ENCODE data around the gene TSHZ2. TPM values are rescaled to one million over a fixed set of nuclear protein-coding genes. Genes with fewer than 3 reads are reported as not detected.

The TSHZ2 gene
- total and polyA plus RNA-seq, 3 donors from 2014 or later, result 13.0 to 41.9 (median 40.4) TPM

DNA sequence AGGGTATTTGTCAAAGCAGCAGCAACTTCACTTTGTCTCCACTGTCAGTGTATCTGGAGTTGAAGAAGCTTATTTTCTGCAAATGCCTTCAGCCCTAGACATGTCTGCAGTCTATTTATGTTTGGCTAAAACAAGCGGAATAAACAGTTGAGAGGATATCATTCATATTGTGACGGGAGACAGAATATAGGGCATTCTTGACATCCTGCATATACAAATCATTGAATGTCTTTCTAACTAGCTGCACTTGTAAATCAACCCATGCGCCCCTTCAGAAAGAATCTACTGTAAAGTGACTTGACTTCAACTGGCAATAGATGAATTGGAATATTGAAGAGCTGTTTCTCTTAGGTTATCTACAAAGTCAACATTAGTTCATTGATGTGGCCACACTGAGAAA is 258.9 kb downstream of the TSHZ2 start:
- DNase-seq, result no peak
- no peaks in the 10 kb centered on the region for H3K36me3 ChIP-seq (ENCODE audit: low read depth, missing control alignments)
- no peak overlapping the region for H3K4me3 ChIP-seq
- intact Hi-C loops (cut with DNase I; ENCODE audit: low total_unique reads), result no loop called here
- no peak overlapping the region for H3K27ac ChIP-seq
- TF ChIP-seq POLR2A (IDR thresholded peaks at IDR 0.05) (no peak), CTCF (IDR thresholded peaks at IDR 0.05) (no peak)
- H3K27me3 ChIP-seq, result no peaks in the 10 kb centered on the region
- no peaks in the 10 kb centered on the region for H3K9me3 ChIP-seq
- 90 to 92% methylated on average over 3 of the region's 3 CpGs for WGBS, 2 donors
- no peaks in the 10 kb centered on the region for H3K4me1 ChIP-seq

- WGBS, 2 donors, result 85 to 86% methylated on average over 8 of the region's 8 CpGs
- TF ChIP-seq CTCF (IDR thresholded peaks at IDR 0.05) (no peak), POLR2A (IDR thresholded peaks at IDR 0.05) (no peak)
- no peak for DNase-seq
Measured at GRCh38 chr20:53237461-53237860, 265.3 kb downstream of the TSHZ2 start.

DNA sequence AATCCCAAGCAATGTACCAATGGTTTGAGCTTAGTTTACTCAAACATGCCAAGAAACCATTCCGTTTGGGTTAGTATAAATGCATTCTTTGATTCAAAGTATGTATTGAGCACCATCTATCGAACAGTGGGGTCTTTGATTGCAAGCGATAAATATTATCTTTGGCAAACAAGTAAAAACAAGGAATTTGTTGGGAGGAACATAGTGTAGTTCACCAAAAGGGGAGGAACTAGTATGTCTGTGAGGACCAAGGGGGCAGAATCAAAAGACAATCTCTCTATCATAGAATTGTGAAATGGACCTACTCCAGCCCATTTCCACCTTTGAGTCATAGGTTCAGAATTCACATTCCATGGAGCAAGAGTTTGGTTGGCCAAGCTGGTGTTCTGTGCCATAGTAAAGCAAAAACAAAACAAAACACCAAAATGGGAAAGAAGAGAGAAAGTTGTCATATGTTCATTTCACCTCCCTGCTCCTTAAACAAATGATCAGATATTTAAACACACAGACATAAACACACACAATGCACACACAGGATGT is 266.0 kb downstream of the TSHZ2 start:
- no peaks in the 10 kb centered on the region for H3K4me1 ChIP-seq
- H3K36me3 ChIP-seq (ENCODE audit: low read depth, missing control alignments), result no peaks in the 10 kb centered on the region
- H3K27ac ChIP-seq, result no peak overlapping the region
- H3K27me3 ChIP-seq, result no peaks in the 10 kb centered on the region
- TF ChIP-seq CTCF (IDR thresholded peaks at IDR 0.05), result no peak
- no peak for TF ChIP-seq POLR2A (IDR thresholded peaks at IDR 0.05)
- H3K9me3 ChIP-seq, result no peaks in the 10 kb centered on the region
- no peak for DNase-seq
- intact Hi-C loops (cut with DNase I; ENCODE audit: low total_unique reads), result no loop called here
- WGBS, 2 donors, result 50 to 56% methylated on average over 3 of the region's 3 CpGs
- H3K4me3 ChIP-seq, result no peak overlapping the region

More at GRCh38 chr20:53237461-53237860, 265.3 kb downstream of the TSHZ2 start:
- no peak overlapping the region for H3K27ac ChIP-seq
- H3K4me1 ChIP-seq, result no peaks in the 10 kb centered on the region
- no peaks in the 10 kb centered on the region for H3K27me3 ChIP-seq
- intact Hi-C loops (cut with DNase I; ENCODE audit: low total_unique reads), result no loop called here
- H3K4me3 ChIP-seq, result no peak overlapping the region
- no peaks in the 10 kb centered on the region for H3K9me3 ChIP-seq
- H3K36me3 ChIP-seq (ENCODE audit: low read depth, missing control alignments), result no peaks in the 10 kb centered on the region

DNA sequence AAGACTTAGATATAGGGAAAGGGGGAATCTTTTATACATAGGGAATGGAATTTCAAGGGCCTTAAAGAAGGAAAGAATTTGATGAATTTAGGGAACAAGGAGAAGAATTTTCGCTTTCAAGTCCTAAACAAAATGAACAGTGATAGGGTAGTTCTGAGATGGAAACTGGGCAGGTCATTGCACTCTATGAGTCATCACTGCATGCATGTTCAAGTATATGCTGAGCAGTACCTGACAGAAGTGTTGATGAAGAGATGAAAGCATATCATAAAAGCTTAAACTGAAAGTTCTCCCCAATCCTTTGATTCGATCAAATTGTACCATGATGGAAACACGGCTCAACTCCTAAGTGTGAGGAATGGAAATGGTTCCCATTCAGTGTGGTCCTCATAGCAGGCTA is 271.0 kb downstream of the TSHZ2 start:
- H3K27me3 ChIP-seq, result no peaks in the 10 kb centered on the region
- H3K4me1 ChIP-seq, result no peaks in the 10 kb centered on the region
- DNase-seq, result no peak
- H3K36me3 ChIP-seq (ENCODE audit: low read depth, missing control alignments), result no peaks in the 10 kb centered on the region
- H3K9me3 ChIP-seq, result no peaks in the 10 kb centered on the region
- H3K4me3 ChIP-seq, result no peak overlapping the region
- intact Hi-C loops (cut with DNase I; ENCODE audit: low total_unique reads), result no loop called here
- no peak overlapping the region for H3K27ac ChIP-seq
- 83 to 84% methylated on average over 3 of the region's 3 CpGs for WGBS, 2 donors
- TF ChIP-seq POLR2A (IDR thresholded peaks at IDR 0.05) (no peak), CTCF (IDR thresholded peaks at IDR 0.05) (no peak)

GRCh38 chr20:53244711-53245110 is 272.6 kb downstream of the TSHZ2 start:
- no peaks in the 10 kb centered on the region for H3K27me3 ChIP-seq
- no peaks in the 10 kb centered on the region for H3K9me3 ChIP-seq
- H3K36me3 ChIP-seq (ENCODE audit: low read depth, missing control alignments), result no peaks in the 10 kb centered on the region
- 82 to 84% methylated on average over 2 of the region's 2 CpGs for WGBS, 2 donors
- H3K4me3 ChIP-seq, result no peak overlapping the region
- no peak overlapping the region for H3K27ac ChIP-seq
- TF ChIP-seq CTCF (IDR thresholded peaks at IDR 0.05), result no peak
- no peak for TF ChIP-seq POLR2A (IDR thresholded peaks at IDR 0.05)
- DNase-seq, result no peak
- no peaks in the 10 kb centered on the region for H3K4me1 ChIP-seq
- intact Hi-C loops (cut with DNase I; ENCODE audit: low total_unique reads), result no loop called here

Data from testis (tissue), 3 donors.